B cell (primary cell): ENCODE data around the gene PPP1R14B.

Source experiments
- EZH2 ChIP-seq: IDR thresholded peaks from 2 replicates; pipeline ENCODE4 v1.6.1; 2012; ENCODE audit warnings: borderline replicate concordance, low read depth, mild to moderate bottlenecking, moderate library complexity, low read length; ENCODE audit not compliant: insufficient read depth, poor library complexity, severe bottlenecking
- TF ChIP-seq, protein P1 (sequence below): fragments of 200-600 bp; IDR thresholded peaks from one replicate; pipeline ENCODE4 v1.8.0; 2022; ENCODE audit warnings: antibody characterized with exemption, mild to moderate bottlenecking

- TF ChIP-seq, protein P1, sequence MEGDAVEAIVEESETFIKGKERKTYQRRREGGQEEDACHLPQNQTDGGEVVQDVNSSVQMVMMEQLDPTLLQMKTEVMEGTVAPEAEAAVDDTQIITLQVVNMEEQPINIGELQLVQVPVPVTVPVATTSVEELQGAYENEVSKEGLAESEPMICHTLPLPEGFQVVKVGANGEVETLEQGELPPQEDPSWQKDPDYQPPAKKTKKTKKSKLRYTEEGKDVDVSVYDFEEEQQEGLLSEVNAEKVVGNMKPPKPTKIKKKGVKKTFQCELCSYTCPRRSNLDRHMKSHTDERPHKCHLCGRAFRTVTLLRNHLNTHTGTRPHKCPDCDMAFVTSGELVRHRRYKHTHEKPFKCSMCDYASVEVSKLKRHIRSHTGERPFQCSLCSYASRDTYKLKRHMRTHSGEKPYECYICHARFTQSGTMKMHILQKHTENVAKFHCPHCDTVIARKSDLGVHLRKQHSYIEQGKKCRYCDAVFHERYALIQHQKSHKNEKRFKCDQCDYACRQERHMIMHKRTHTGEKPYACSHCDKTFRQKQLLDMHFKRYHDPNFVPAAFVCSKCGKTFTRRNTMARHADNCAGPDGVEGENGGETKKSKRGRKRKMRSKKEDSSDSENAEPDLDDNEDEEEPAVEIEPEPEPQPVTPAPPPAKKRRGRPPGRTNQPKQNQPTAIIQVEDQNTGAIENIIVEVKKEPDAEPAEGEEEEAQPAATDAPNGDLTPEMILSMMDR: no peak
- no peak for TF ChIP-seq EZH2
Observed at GRCh38 chr11:64251753-64252002, 4.9 kb upstream of the PPP1R14B start.
